ENCODE data around the gene JADE3. TPM values are rescaled to one million over a fixed set of nuclear protein-coding genes. Genes with fewer than 3 reads are reported as not detected.
A peak's percentile ranks its signal among the peaks of the same experiment; 100 is the strongest.

JADE3 gene
- total and polyA plus RNA-seq, 2 experiments from 2014 or later, result 6.4 to 18.6 TPM

DNA sequence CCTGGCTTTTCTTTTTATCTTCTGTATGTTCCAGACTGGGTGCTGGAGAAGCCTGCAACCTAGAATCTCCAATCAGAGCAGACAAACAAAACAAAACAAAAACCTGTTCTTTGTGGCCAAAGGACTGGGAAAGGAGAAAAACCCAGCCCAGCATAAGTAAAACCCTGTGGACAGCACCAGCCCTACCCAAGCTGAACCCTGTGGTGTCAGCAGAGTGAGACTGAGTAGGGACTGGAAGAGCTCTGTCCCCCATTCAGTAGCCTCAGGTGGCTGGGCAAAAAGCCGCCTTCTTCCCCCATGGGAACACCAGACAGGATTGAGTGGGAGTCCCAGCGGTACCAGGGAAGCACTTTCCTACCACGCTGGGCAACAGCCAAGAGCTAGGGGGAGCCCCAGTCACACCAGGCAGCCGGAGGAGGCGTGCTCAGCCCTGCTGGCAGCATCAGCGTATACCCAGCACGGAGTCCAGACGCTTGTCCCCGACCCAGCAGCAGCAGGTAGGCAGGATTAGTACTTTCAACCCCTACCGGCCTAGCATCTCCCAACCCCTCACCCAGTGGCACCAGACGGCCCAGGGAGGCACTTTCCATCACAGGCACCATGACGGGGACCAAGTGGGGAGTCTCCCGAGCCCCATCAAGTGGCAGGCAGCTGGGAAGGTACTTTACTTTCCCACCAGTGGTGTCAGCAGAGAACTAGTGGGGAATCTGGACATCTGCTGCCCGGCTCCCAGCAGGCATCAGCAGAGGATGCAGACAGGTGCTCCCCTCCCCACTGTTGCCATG lies 8.6 kb upstream of the JADE3 start:
- DNase-seq (ENCODE audit: low spot score), result peak; percentile 81
- H2AFZ ChIP-seq, result peak overlapping the region; percentile 16
- WGBS (ENCODE audit: low lambda C conversion rate, missing lambda C conversion rate), result 37% methylated on average over 14 of the region's 14 CpGs

DNA sequence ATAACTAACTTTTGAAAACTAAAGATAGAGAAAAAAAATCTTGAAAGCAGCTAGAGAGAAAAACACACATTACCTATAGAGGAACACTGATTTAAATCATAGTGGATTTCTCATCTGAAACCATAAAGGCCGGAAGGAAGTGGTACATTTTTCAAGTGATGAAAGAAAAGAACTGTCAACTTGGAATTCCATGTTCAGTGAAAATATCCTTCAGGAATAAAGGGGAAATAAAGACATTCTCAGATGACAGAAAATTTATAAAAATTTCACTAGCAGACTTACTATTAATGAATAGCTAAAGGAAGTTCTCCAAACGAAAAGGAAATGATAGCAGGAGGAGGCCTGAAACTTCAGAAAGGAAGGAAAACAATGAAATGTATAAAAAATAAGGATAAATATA lies 7.6 kb upstream of the JADE3 start:
- Histone ChIP-seq H3K4me3 (no peak overlapping the region), H3K9me2 (replicated peaks; ENCODE audit: insufficient read depth) (no peaks in the 10 kb centered on the region), H3K4me2 (peak overlapping the region; percentile 87), H3K27me3 (no peaks in the 10 kb centered on the region), H3K79me2 (no peaks in the 10 kb centered on the region), H3K27ac (no peak overlapping the region), H4K20me1 (ENCODE audit: insufficient read depth, poor library complexity, severe bottlenecking) (no peaks in the 10 kb centered on the region), H3K9me3 (ENCODE audit: low read depth) (no peaks in the 10 kb centered on the region), H3K36me3 (replicated peaks; ENCODE audit: insufficient read depth, low read depth) (no peaks in the 10 kb centered on the region), H2AFZ (no peak overlapping the region), H3K4me1 (ENCODE audit: insufficient read depth) (no peaks in the 10 kb centered on the region)
- TF ChIP-seq EZH2phosphoT487 (IDR thresholded peaks at IDR 0.05; ENCODE audit: low read depth, severe bottlenecking, unreplicated experiment) (no peak), EZH2 (IDR thresholded peaks at IDR 0.05; ENCODE audit: borderline replicate concordance) (no peak)
- TF ChIP-seq, protein P1, sequence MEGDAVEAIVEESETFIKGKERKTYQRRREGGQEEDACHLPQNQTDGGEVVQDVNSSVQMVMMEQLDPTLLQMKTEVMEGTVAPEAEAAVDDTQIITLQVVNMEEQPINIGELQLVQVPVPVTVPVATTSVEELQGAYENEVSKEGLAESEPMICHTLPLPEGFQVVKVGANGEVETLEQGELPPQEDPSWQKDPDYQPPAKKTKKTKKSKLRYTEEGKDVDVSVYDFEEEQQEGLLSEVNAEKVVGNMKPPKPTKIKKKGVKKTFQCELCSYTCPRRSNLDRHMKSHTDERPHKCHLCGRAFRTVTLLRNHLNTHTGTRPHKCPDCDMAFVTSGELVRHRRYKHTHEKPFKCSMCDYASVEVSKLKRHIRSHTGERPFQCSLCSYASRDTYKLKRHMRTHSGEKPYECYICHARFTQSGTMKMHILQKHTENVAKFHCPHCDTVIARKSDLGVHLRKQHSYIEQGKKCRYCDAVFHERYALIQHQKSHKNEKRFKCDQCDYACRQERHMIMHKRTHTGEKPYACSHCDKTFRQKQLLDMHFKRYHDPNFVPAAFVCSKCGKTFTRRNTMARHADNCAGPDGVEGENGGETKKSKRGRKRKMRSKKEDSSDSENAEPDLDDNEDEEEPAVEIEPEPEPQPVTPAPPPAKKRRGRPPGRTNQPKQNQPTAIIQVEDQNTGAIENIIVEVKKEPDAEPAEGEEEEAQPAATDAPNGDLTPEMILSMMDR (IDR thresholded peaks at IDR 0.05; ENCODE audit: poor library complexity), result no peak
- DNase-seq (ENCODE audit: low spot score), result no peak
- 73% methylated on average over 2 of the region's 2 CpGs for WGBS (ENCODE audit: low lambda C conversion rate, missing lambda C conversion rate)

More for the DNA sequence above, 8.6 kb upstream of the JADE3 start:
- no peaks in the 10 kb centered on the region for H3K27me3 ChIP-seq
- H3K79me2 ChIP-seq, result no peaks in the 10 kb centered on the region
- H3K4me3 ChIP-seq, result peak overlapping the region; percentile 46
- no peaks in the 10 kb centered on the region for H3K9me2 ChIP-seq (replicated peaks; ENCODE audit: insufficient read depth)
- TF ChIP-seq, protein P1 (IDR thresholded peaks at IDR 0.05; ENCODE audit: poor library complexity), result peak; percentile 55
- TF ChIP-seq EZH2 (IDR thresholded peaks at IDR 0.05; ENCODE audit: borderline replicate concordance), result no peak
- H3K9me3 ChIP-seq (ENCODE audit: low read depth), result no peaks in the 10 kb centered on the region
- no peaks in the 10 kb centered on the region for H3K36me3 ChIP-seq (replicated peaks; ENCODE audit: insufficient read depth, low read depth)
- no peaks in the 10 kb centered on the region for H3K4me1 ChIP-seq (ENCODE audit: insufficient read depth)
- no peak overlapping the region for H3K27ac ChIP-seq
- H4K20me1 ChIP-seq (ENCODE audit: insufficient read depth, poor library complexity, severe bottlenecking), result no peaks in the 10 kb centered on the region
- H3K4me2 ChIP-seq, result peak overlapping the region; percentile 87

DNA sequence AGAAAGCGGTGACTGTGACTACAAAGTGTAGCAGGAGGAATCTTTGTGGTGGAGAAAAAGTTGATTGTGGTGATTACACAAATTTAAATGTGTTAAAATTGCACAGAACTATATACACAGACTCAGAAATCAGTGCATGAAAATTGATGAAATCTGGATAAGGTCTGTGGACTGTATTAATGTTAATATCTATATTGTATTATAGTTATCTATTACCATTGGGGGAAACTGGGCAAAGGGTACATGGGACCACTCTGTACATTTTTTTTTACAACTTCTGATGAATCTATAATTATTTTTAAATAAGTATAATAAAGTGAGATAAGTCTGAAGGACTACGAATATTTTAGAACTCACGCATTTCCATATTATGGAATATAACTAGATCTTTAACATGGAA lies 1.8 kb upstream of the JADE3 start:
- H3K4me3 ChIP-seq, result no peak overlapping the region
- TF ChIP-seq, protein P1 (IDR thresholded peaks at IDR 0.05; ENCODE audit: poor library complexity), result no peak
- no peak for TF ChIP-seq EZH2phosphoT487 (IDR thresholded peaks at IDR 0.05; ENCODE audit: low read depth, severe bottlenecking, unreplicated experiment)
- TF ChIP-seq EZH2 (IDR thresholded peaks at IDR 0.05; ENCODE audit: borderline replicate concordance), result no peak
- 91% methylated on average over 3 of the region's 3 CpGs for WGBS (ENCODE audit: low lambda C conversion rate, missing lambda C conversion rate)
- DNase-seq (ENCODE audit: low spot score), result no peak
- H3K9me3 ChIP-seq (ENCODE audit: low read depth), result no peaks in the 10 kb centered on the region
- H3K27me3 ChIP-seq, result no peaks in the 10 kb centered on the region
- H3K79me2 ChIP-seq, result peaks cover 21% of the 10 kb centered on the region
- no peaks in the 10 kb centered on the region for H3K36me3 ChIP-seq (replicated peaks; ENCODE audit: insufficient read depth, low read depth)
- no peak overlapping the region for H3K27ac ChIP-seq
- H3K9me2 ChIP-seq (replicated peaks; ENCODE audit: insufficient read depth), result no peaks in the 10 kb centered on the region
- H3K4me2 ChIP-seq, result no peak overlapping the region
- H4K20me1 ChIP-seq (ENCODE audit: insufficient read depth, poor library complexity, severe bottlenecking), result no peaks in the 10 kb centered on the region
- peaks cover 4% of the 10 kb centered on the region for H3K4me1 ChIP-seq (ENCODE audit: insufficient read depth)
- H2AFZ ChIP-seq, result no peak overlapping the region
